Choroid plexus epithelial cell (primary cell): ENCODE data around the gene DHX34.
"Not testable (repeated sequence)": the region's sequence is repeated elsewhere in the genome, so short reads cannot be mapped to it uniquely, and the experiment has no call there.

ENCODE experiments used
- DNase-seq: peaks from one replicate; pipeline ENCODE4 v3.0.0-alpha.2; 2010; ENCODE audit warnings: low read depth
- H3K4me3 ChIP-seq: 2 replicates; pipeline ENCODE4 v1.5.1; 2011; ENCODE audit warnings: low read depth, mild to moderate bottlenecking, control low read depth, low read length, moderate library complexity
- TF ChIP-seq, protein P1 (sequence below): conservative IDR thresholded peaks from 2 replicates; pipeline ENCODE4 v1.5.1; 2011; ENCODE audit warnings: low read depth, mild to moderate bottlenecking, control low read depth, inconsistent platforms, low read length, moderate library complexity

Gene DHX34

DNA sequence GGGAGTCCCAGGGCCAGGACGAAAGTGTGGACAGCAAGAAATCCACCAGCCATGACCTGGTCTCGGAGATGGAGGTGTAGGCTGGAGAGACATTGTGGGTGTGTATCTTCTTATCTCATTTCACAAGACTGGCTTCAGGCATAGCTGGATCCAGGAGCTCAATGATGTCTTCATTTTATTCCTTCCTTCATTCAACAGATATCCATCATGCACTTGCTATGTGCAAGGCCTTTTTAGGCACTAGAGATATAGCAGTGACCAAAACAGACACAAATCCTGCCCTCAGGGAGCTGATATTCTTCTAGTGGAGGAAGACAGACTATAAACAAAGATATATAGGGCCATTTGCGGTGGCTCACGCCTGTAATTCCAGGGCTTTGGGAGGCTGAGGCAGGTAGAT is 7.4 kb upstream of the DHX34 start:
- no peak overlapping the region for H3K4me3 ChIP-seq
- TF ChIP-seq, protein P1, sequence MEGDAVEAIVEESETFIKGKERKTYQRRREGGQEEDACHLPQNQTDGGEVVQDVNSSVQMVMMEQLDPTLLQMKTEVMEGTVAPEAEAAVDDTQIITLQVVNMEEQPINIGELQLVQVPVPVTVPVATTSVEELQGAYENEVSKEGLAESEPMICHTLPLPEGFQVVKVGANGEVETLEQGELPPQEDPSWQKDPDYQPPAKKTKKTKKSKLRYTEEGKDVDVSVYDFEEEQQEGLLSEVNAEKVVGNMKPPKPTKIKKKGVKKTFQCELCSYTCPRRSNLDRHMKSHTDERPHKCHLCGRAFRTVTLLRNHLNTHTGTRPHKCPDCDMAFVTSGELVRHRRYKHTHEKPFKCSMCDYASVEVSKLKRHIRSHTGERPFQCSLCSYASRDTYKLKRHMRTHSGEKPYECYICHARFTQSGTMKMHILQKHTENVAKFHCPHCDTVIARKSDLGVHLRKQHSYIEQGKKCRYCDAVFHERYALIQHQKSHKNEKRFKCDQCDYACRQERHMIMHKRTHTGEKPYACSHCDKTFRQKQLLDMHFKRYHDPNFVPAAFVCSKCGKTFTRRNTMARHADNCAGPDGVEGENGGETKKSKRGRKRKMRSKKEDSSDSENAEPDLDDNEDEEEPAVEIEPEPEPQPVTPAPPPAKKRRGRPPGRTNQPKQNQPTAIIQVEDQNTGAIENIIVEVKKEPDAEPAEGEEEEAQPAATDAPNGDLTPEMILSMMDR, result no peak
- DNase-seq, result no peak

DNA sequence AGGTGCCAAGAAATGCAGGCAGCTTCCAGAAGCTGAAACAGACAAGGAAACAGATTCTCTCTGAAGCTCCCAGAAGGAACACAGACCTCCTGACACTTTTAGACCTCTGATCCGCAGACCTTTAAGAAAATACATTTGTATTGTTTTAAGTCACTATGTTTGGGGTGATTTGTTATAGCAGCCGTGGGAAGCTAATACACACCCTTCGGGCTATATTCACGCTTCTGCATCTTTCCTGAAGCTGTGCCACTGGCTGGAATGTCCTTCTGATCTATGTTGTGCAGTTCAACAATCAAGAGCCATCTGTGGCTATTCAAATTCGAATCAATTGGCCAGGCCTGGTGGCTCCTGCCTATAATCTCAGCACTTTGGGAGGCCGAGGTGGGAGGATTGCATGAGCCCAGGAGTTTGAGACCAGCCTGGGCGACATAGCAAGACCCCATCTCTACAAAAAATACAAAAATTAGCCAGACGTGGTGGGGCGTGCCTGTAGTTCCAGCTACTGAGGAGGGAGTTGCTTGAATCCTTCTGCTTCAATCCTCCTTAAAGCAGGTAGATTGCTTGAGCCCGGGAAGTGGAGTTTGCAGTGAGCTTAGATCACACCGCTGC is 5.8 kb upstream of the DHX34 start:
- no peak overlapping the region for H3K4me3 ChIP-seq
- DNase-seq, result no peak
- TF ChIP-seq, protein P1, result no peak

DNA sequence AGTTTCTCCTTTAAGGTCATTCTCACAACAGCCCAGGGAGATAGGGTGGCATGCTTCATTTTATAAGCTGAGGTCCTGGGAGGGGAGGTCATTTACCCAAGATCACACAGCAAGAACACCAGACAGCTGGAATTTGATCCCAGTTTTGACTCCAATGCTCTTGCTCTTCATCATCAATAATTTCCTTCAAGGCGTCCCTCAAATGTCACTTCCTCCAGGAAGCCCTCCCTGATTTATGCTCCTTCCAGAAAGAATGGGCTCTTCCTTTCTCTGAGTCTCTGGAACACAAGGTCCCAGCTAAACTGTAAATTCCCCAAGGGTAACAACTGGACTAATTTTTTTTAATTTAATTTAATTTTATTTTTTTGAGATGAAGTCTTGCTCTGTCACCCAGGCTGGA is 4.7 kb upstream of the DHX34 start:
- H3K4me3 ChIP-seq, result no peak overlapping the region
- DNase-seq, result no peak
- TF ChIP-seq, protein P1, result no peak

DNA sequence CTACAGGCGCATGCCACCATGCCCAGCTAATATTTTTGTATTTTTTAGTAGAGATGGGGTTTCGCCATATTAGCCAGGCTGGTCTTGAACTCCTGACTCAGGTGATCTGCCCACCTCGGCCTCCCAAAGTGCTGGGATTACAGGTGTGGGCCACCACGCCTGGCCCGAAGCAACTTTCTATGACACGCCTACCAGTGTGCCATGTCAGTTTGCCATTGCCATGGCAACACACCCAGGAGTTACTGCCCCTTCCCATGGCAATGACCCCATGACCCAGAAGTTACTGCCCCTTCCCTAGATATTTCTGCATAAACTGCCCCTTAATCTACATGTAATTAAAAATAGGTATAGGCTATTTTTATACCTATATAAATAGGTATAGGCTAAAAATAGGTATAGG is 3.1 kb upstream of the DHX34 start:
- not testable (repeated sequence) for DNase-seq, H3K4me3 ChIP-seq

DNA sequence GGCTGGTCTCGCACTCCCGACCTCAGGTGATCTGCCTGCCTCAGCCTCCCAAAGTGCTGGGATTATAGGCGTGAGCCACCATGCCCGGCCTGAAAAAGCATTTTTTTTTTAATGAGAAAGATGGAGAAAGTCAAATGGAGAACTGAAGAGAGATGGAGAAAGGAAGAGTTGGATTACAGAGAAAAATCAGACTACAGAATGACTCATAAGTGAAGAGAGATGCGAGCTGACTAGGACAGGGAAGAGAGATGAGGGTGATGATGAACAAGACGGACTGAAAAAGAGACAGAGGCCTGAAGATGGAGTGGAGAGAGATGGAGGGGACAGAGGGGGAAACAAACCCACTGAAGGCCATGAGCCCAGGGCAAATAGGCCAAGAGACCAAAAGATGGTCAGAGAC is 1.5 kb downstream of the DHX34 start:
- TF ChIP-seq, protein P1, result no peak
- DNase-seq, result no peak
- H3K4me3 ChIP-seq, result no peak overlapping the region

DNA sequence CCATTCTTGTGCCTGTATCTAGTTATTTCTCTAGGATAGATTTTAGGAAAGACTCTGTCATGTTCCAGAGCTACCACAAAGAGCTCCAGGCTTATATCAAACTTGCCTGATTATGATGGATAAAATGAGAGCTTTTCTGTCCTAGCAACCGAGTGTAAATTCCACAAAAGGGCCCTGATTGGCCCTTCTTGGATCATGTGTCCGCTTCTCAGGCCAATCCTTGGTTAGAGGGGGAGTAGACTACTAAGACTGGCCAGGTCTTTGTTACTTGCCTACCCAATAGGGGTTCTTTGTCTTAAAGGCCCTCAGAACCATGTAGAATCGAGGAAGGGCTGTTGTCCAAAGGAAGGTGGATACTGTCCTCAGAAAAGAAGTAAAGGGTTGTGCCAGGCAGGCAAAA is 2.4 kb downstream of the DHX34 start:
- H3K4me3 ChIP-seq, result no peak overlapping the region
- DNase-seq, result peak; percentile 82
- TF ChIP-seq, protein P1, result no peak

DNA sequence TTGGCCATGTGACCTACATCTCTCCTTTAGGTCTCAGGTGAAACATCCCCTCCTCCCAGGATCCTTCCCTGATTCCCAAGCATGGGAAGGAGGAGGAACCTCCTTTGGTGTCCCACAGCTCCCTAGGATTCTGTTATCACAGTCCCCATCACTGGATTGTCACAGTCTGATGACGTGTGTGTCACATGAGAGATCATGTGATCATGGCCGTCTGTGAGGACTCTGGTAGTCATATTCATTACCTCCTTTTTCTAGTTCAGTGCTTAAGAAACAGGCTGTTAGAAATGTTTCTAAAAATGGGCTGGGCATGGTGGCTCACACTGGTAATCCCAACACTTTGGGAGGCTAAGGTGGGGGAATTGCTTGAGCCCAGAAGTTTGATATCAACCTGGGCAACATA is 3.0 kb downstream of the DHX34 start:
- no peak for DNase-seq
- no peak overlapping the region for H3K4me3 ChIP-seq
- TF ChIP-seq, protein P1, result no peak

DNA sequence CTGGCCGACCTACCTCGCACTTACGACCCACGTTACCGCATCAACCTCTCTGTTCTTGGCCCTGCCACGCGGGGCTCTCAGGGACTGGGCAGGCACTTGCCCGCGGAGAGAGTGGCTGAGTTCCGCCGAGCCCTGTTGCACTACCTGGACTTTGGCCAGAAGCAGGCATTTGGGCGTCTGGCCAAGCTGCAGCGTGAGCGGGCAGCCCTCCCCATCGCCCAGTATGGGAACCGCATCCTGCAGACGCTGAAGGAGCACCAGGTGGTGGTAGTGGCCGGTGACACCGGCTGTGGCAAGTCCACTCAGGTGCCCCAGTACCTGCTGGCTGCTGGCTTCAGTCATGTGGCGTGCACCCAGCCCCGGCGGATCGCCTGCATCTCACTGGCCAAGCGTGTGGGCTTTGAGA is 4.2 kb downstream of the DHX34 start:
- DNase-seq, result no peak
- H3K4me3 ChIP-seq, result no peak overlapping the region
- TF ChIP-seq, protein P1, result no peak
